ENCODE results near the gene STOM. TPM values are rescaled to one million over a fixed set of nuclear protein-coding genes. Genes with fewer than 3 reads are reported as not detected.

The STOM gene
- total RNA-seq, 1 experiment from 2014 or later: 5.5 TPM

- no peak overlapping the region for H3K27ac ChIP-seq (ENCODE audit: low read length)
- no peak for TF ChIP-seq EZH2phosphoT487 (IDR thresholded peaks at IDR 0.05; ENCODE audit: borderline replicate concordance, low read length)
- TF ChIP-seq CTCF (conservative IDR thresholded peaks at IDR 0.05; ENCODE audit: low read depth, low read length): no peak
- TF ChIP-seq EZH2 (IDR thresholded peaks at IDR 0.05; ENCODE audit: low read length, unreplicated experiment): no peak
- H3K9ac ChIP-seq (ENCODE audit: low read length): no peak overlapping the region
- H3K9me3 ChIP-seq (ENCODE audit: low read length): no peaks in the 10 kb centered on the region
- no peaks in the 10 kb centered on the region for H4K20me1 ChIP-seq (ENCODE audit: low read length)
- H3K9me2 ChIP-seq (replicated peaks; ENCODE audit: low read length): no peaks in the 10 kb centered on the region
- no peak for DNase-seq
- intact Hi-C loops (cut with micrococcal nuclease): no loop called here
- H3K4me3 ChIP-seq (ENCODE audit: low read length): no peak overlapping the region
- no peaks in the 10 kb centered on the region for H3K4me1 ChIP-seq (ENCODE audit: insufficient read depth, low read length)
- CTCF ChIA-PET: no interaction called here
- no peaks in the 10 kb centered on the region for H3F3A ChIP-seq (ENCODE audit: low read length, unreplicated experiment)
- no peak for ATAC-seq
- H3K36me3 ChIP-seq (ENCODE audit: low read depth, low read length): no peaks in the 10 kb centered on the region
- no peak overlapping the region for H2AFZ ChIP-seq (ENCODE audit: low read length)
- POLR2A ChIA-PET (ENCODE audit: unreplicated experiment): no interaction called here
- H3K4me2 ChIP-seq (ENCODE audit: low read length): no peak overlapping the region
- BruUV-seq (replicated peaks): no TSS peak
- no peaks in the 10 kb centered on the region for H3K79me2 ChIP-seq (ENCODE audit: low read length)
- H3K27me3 ChIP-seq (ENCODE audit: low read length): no peaks in the 10 kb centered on the region
These were observed 16.6 kb upstream of the STOM start for GRCh38 chr9:121386442-121387175.

GRCh38 chr9:121383715-121384114, 13.7 kb upstream of the STOM start:
- CTCF ChIA-PET: no interaction called here
- no peak for DNase-seq
- no peaks in the 10 kb centered on the region for H3K9me3 ChIP-seq (ENCODE audit: low read length)
- H3K9me2 ChIP-seq (replicated peaks; ENCODE audit: low read length): no peaks in the 10 kb centered on the region
- no TSS peak for BruUV-seq (replicated peaks)
- no peak overlapping the region for H3K4me2 ChIP-seq (ENCODE audit: low read length)
- H3K27me3 ChIP-seq (ENCODE audit: low read length): no peaks in the 10 kb centered on the region
- H3K9ac ChIP-seq (ENCODE audit: low read length): no peak overlapping the region
- no peaks in the 10 kb centered on the region for H3K79me2 ChIP-seq (ENCODE audit: low read length)
- no peaks in the 10 kb centered on the region for H4K20me1 ChIP-seq (ENCODE audit: low read length)
- no peak overlapping the region for H2AFZ ChIP-seq (ENCODE audit: low read length)
- no peaks in the 10 kb centered on the region for H3F3A ChIP-seq (ENCODE audit: low read length, unreplicated experiment)
- POLR2A ChIA-PET (ENCODE audit: unreplicated experiment): no interaction called here
- no peaks in the 10 kb centered on the region for H3K36me3 ChIP-seq (ENCODE audit: low read depth, low read length)
- H3K27ac ChIP-seq (ENCODE audit: low read length): no peak overlapping the region
- no peaks in the 10 kb centered on the region for H3K4me1 ChIP-seq (ENCODE audit: insufficient read depth, low read length)
- H3K4me3 ChIP-seq (ENCODE audit: low read length): no peak overlapping the region
- TF ChIP-seq EZH2phosphoT487 (IDR thresholded peaks at IDR 0.05; ENCODE audit: borderline replicate concordance, low read length) (no peak), CTCF (conservative IDR thresholded peaks at IDR 0.05; ENCODE audit: low read depth, low read length) (no peak), EZH2 (IDR thresholded peaks at IDR 0.05; ENCODE audit: low read length, unreplicated experiment) (no peak)
- intact Hi-C loops (cut with micrococcal nuclease): no loop called here
- no peak for ATAC-seq

- no peaks in the 10 kb centered on the region for H4K20me1 ChIP-seq (ENCODE audit: low read length)
- 0 out of 2 replicates have a peak, but pooled peaks cover 2% of the 10 kb centered on the region for H3K4me1 ChIP-seq (ENCODE audit: insufficient read depth, low read length)
- H3K9ac ChIP-seq (ENCODE audit: low read length): no peak overlapping the region
- H3F3A ChIP-seq (ENCODE audit: low read length, unreplicated experiment): no peaks in the 10 kb centered on the region
- no peak overlapping the region for H3K4me2 ChIP-seq (ENCODE audit: low read length)
- ChIA-PET CTCF (no interaction called here), POLR2A (ENCODE audit: unreplicated experiment) (no interaction called here)
- DNase-seq (no peak), ATAC-seq (no peak)
- H3K9me3 ChIP-seq (ENCODE audit: low read length): no peaks in the 10 kb centered on the region
- intact Hi-C loops (cut with micrococcal nuclease): no loop called here
- H3K9me2 ChIP-seq (replicated peaks; ENCODE audit: low read length): no peaks in the 10 kb centered on the region
- no peaks in the 10 kb centered on the region for H3K36me3 ChIP-seq (ENCODE audit: low read depth, low read length)
- TF ChIP-seq CTCF (conservative IDR thresholded peaks at IDR 0.05; ENCODE audit: low read depth, low read length) (no peak), EZH2phosphoT487 (IDR thresholded peaks at IDR 0.05; ENCODE audit: borderline replicate concordance, low read length) (no peak), EZH2 (IDR thresholded peaks at IDR 0.05; ENCODE audit: low read length, unreplicated experiment) (no peak)
- no peak overlapping the region for H2AFZ ChIP-seq (ENCODE audit: low read length)
- no peaks in the 10 kb centered on the region for H3K79me2 ChIP-seq (ENCODE audit: low read length)
- BruUV-seq (replicated peaks): no TSS peak
- H3K4me3 ChIP-seq (ENCODE audit: low read length): no peak overlapping the region
- no peaks in the 10 kb centered on the region for H3K27me3 ChIP-seq (ENCODE audit: low read length)
- H3K27ac ChIP-seq (ENCODE audit: low read length): no peak overlapping the region
These were observed 10.8 kb upstream of the STOM start for GRCh38 chr9:121380846-121381245.
